ENCODE measurements around the gene PCDH15.

The PCDH15 gene

DNA sequence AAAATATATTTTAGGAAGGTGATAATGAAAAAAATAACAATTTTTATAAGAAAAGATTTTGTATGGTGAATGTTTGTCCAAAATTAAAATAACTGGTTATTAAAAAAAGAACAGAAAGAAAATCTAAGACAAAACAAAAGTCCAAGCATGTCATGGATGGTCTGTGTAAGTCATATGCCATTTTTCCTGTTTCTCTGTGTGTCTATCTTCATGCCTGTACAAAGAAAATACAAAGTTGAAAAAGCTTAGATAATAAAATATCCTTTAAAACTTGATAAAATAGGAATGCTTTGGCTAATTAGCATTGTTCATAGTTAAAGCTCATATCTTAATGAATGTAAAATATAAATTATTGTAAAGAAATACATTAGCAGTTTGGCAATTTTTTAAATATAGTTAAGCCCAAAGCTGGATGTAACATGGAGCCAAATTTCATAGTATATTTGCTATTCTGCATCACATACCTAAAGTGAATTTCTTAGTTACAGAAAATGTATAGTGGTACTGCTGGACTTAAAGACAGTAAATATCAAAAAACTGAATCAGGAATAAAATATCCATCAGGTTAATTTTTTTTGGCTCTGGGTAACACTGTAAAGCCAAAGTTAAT, 661.1 kb downstream of the PCDH15 start:
- no peak for TF ChIP-seq EZH2 (IDR thresholded peaks at IDR 0.05; ENCODE audit: borderline replicate concordance, low read depth, low read length, severe bottlenecking)
- TF ChIP-seq, protein P1, sequence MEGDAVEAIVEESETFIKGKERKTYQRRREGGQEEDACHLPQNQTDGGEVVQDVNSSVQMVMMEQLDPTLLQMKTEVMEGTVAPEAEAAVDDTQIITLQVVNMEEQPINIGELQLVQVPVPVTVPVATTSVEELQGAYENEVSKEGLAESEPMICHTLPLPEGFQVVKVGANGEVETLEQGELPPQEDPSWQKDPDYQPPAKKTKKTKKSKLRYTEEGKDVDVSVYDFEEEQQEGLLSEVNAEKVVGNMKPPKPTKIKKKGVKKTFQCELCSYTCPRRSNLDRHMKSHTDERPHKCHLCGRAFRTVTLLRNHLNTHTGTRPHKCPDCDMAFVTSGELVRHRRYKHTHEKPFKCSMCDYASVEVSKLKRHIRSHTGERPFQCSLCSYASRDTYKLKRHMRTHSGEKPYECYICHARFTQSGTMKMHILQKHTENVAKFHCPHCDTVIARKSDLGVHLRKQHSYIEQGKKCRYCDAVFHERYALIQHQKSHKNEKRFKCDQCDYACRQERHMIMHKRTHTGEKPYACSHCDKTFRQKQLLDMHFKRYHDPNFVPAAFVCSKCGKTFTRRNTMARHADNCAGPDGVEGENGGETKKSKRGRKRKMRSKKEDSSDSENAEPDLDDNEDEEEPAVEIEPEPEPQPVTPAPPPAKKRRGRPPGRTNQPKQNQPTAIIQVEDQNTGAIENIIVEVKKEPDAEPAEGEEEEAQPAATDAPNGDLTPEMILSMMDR (IDR thresholded peaks at IDR 0.05; ENCODE audit: borderline replicate concordance, extremely low read depth, low read length, poor library complexity, severe bottlenecking), result no peak
- DNase-seq (no peak), ATAC-seq (ENCODE audit: insufficient read depth, low read depth) (no peak)
- Histone ChIP-seq H4K20me1 (ENCODE audit: insufficient read depth, low read length) (no peaks in the 10 kb centered on the region), H3K27me3 (ENCODE audit: insufficient read depth, low read length, poor library complexity) (no peaks in the 10 kb centered on the region), H2AFZ (ENCODE audit: low read depth, low read length) (no peak overlapping the region), H3K4me3 (ENCODE audit: low read depth in 1 of 2, low read length in 2 of 2) (no peak overlapping the region), H3K9ac (ENCODE audit: low read depth, low read length) (no peak overlapping the region), H3K27ac (ENCODE audit: low read length) (no peak overlapping the region), H3K4me1 (ENCODE audit: insufficient read depth, low read length) (no peaks in the 10 kb centered on the region), H3K9me3 (ENCODE audit: insufficient read depth, low read length, severe bottlenecking) (peaks cover 10% of the 10 kb centered on the region), H3K36me3 (ENCODE audit: insufficient read depth, low read length) (no peaks in the 10 kb centered on the region), H3K79me2 (ENCODE audit: insufficient read depth, low read length) (no peaks in the 10 kb centered on the region), H3K4me2 (ENCODE audit: insufficient read depth, low read length) (no peak overlapping the region)

DNA sequence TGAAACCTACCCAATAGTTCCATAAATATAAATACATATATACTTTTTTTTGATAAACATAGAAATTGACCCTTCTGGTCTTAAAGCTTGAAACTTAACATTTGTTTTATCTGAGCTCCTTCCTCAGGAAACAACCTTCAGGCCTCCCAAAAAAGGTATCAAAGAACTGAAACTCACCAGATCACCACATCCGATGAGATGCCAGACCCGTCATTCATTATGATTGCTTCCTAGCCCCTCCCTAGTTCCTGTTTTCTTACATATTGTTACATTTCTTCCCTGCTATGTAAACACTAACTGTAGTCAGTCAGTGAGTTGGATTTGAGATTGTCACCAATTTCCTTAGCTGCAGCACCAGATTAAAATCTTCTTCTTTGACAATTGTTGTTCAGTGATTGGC, 663.6 kb downstream of the PCDH15 start:
- Histone ChIP-seq H3K27ac (ENCODE audit: low read length) (no peak overlapping the region), H3K79me2 (ENCODE audit: insufficient read depth, low read length) (no peaks in the 10 kb centered on the region), H3K36me3 (ENCODE audit: insufficient read depth, low read length) (no peaks in the 10 kb centered on the region), H3K4me3 (ENCODE audit: low read depth in 1 of 2, low read length in 2 of 2) (no peak overlapping the region), H4K20me1 (ENCODE audit: insufficient read depth, low read length) (no peaks in the 10 kb centered on the region), H3K27me3 (ENCODE audit: insufficient read depth, low read length, poor library complexity) (no peaks in the 10 kb centered on the region), H2AFZ (ENCODE audit: low read depth, low read length) (no peak overlapping the region), H3K4me2 (ENCODE audit: insufficient read depth, low read length) (no peak overlapping the region), H3K9ac (ENCODE audit: low read depth, low read length) (no peak overlapping the region), H3K9me3 (ENCODE audit: insufficient read depth, low read length, severe bottlenecking) (peaks cover 10% of the 10 kb centered on the region), H3K4me1 (ENCODE audit: insufficient read depth, low read length) (no peaks in the 10 kb centered on the region)
- no peak for TF ChIP-seq EZH2 (IDR thresholded peaks at IDR 0.05; ENCODE audit: borderline replicate concordance, low read depth, low read length, severe bottlenecking)
- TF ChIP-seq, protein P1 (IDR thresholded peaks at IDR 0.05; ENCODE audit: borderline replicate concordance, extremely low read depth, low read length, poor library complexity, severe bottlenecking), result no peak
- DNase-seq, result no peak
- no peak for ATAC-seq (ENCODE audit: insufficient read depth, low read depth)

DNA sequence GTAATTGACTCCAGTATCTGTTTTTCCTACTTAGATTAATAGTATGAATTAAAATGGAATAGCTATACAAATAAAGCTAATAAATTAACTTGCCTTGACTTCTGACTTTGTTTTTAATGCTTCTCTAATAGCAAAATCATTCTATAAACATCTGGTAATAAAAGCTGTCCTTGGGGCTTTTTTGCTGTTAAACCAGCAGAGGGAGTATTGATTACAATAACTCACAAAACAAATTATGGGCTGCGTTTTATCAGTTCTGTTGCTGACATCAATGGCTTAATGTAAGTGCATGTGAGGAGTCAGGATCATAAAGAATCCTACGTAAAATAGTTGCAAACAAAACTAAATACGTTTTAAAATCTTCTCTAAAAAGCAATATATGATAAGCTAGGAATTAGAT, 667.8 kb downstream of the PCDH15 start:
- Histone ChIP-seq H3K79me2 (ENCODE audit: insufficient read depth, low read length) (no peaks in the 10 kb centered on the region), H3K27ac (ENCODE audit: low read length) (no peak overlapping the region), H3K4me2 (ENCODE audit: insufficient read depth, low read length) (no peak overlapping the region), H3K4me3 (ENCODE audit: low read depth in 1 of 2, low read length in 2 of 2) (no peak overlapping the region), H3K9ac (ENCODE audit: low read depth, low read length) (no peak overlapping the region), H2AFZ (ENCODE audit: low read depth, low read length) (no peak overlapping the region), H4K20me1 (ENCODE audit: insufficient read depth, low read length) (no peaks in the 10 kb centered on the region), H3K27me3 (ENCODE audit: insufficient read depth, low read length, poor library complexity) (no peaks in the 10 kb centered on the region), H3K36me3 (ENCODE audit: insufficient read depth, low read length) (no peaks in the 10 kb centered on the region), H3K9me3 (ENCODE audit: insufficient read depth, low read length, severe bottlenecking) (no peaks in the 10 kb centered on the region), H3K4me1 (ENCODE audit: insufficient read depth, low read length) (no peaks in the 10 kb centered on the region)
- DNase-seq, result no peak
- TF ChIP-seq, protein P1 (IDR thresholded peaks at IDR 0.05; ENCODE audit: borderline replicate concordance, extremely low read depth, low read length, poor library complexity, severe bottlenecking), result no peak
- no peak for TF ChIP-seq EZH2 (IDR thresholded peaks at IDR 0.05; ENCODE audit: borderline replicate concordance, low read depth, low read length, severe bottlenecking)
- no peak for ATAC-seq (ENCODE audit: insufficient read depth, low read depth)

Measured in DND-41 (cell line).